ENCODE data around the gene TPBGL.

The TPBGL gene, protein sequence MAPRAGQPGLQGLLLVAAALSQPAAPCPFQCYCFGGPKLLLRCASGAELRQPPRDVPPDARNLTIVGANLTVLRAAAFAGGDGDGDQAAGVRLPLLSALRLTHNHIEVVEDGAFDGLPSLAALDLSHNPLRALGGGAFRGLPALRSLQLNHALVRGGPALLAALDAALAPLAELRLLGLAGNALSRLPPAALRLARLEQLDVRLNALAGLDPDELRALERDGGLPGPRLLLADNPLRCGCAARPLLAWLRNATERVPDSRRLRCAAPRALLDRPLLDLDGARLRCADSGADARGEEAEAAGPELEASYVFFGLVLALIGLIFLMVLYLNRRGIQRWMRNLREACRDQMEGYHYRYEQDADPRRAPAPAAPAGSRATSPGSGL

DNA sequence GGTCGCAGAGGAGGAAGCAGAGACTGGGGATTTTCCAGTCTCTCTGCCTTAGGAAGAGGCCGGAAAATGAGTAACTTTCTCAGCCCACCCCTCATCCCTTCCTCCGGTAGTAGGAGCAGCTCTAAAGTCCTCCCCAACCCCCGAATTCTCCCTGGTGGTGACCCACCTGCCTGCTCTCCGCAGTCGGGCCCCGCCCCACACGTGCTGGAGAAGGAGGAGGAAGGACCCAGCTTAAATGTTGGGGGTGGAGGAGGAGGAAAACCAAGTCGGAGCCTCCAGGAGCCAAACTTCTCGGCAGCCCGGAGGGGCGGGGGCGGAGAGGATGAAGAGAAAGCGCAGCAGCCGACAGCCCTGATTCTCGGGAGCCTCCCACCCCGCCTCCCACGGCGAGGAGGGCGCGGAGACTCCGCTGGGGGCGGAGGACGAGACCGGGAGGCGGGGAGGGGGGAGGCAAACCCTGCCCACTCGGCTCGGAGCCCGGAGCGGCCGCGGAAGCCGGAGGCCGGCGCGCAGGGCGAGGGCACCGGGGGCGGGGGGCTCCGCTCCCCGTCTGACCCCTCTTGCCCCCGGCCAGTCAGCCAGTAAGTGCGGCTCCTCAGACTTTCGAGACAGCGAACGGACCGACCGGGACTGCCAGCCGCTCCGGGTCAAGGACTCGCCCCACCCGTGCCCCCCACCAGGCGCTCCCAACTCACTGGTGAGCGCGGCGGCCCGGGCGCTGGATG, at the start of gene TPBGL:
Gene TPBGL (plus strand): TSS at position 464 of the 725 bp plus-strand sequence. CDS start 276 bp downstream, outside the sequence.
- no peak for DNase-seq (ENCODE audit: low spot score)

DNA sequence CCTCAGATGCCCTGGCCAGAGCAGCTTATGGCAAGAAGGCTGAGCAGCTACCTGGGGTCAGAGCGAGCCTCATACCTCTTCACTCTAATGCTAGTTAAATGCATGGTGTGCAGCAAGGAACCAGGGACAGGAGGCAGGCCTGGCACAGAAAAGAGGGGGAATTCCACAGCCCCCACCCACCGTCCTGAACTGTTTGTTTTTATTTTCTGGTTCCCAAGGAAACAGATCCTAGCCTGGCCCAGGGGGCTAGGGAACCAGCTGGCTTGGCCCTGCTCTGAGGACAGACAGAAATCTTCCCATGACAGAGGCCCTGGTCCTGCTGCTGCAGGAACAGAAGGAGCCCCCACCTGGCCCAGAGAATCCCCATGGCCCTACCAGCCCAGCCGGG, 49.2 kb upstream of the TPBGL start:
- DNase-seq (ENCODE audit: low spot score): no peak

DNA sequence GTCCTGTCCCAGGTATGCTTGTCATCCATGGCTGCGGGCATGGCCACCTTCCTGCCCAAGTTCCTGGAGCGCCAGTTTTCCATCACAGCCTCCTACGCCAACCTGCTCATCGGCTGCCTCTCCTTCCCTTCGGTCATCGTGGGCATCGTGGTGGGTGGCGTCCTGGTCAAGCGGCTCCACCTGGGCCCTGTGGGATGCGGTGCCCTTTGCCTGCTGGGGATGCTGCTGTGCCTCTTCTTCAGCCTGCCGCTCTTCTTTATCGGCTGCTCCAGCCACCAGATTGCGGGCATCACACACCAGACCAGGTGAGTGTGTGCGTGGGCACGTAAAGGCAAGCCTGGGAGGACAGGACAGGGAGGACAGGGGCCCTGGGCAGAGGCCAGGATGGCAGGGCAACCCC, 47.3 kb upstream of the TPBGL start:
- DNase-seq (ENCODE audit: low spot score): no peak

DNA sequence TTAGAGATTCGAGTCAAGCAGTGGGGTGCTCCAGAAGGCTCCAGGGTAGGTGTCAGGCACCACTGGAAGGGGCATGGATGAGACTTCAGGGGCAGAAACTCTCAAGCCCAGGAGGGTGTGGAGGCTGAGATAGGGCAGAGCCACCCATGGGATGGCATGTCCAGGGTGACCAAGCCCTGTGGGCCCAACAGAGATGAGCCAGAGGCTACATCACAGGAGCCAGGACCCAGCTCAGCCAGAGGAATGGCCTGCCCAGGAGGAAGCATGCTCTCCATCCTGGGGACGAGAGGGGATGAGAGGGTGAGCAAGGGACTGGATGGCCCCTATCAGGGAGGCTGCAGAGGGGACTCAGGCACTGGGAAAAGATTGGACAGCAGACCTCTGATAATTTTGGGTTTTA, 46.9 kb upstream of the TPBGL start:
- no peak for DNase-seq (ENCODE audit: low spot score)

DNA sequence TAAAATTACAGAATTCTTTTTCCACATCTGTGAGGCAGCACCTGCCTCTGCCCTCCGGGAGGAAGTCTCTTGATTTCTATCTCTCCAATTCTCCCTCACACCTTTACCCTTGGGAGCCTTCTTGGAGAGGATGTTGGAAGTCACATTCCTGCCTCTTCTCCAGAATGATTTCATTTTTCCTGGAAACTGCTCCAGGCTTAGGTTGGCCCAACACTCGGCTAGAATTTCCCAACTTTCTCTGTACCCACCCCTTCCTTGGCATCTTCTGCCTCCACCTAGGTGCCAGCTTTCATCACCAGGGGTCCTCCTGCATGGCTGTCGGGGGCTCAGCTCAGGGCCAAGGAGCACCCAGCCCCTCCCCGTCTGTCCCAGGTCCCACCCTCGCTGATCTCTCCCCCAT, 46.4 kb upstream of the TPBGL start:
- DNase-seq (ENCODE audit: low spot score): no peak

DNA sequence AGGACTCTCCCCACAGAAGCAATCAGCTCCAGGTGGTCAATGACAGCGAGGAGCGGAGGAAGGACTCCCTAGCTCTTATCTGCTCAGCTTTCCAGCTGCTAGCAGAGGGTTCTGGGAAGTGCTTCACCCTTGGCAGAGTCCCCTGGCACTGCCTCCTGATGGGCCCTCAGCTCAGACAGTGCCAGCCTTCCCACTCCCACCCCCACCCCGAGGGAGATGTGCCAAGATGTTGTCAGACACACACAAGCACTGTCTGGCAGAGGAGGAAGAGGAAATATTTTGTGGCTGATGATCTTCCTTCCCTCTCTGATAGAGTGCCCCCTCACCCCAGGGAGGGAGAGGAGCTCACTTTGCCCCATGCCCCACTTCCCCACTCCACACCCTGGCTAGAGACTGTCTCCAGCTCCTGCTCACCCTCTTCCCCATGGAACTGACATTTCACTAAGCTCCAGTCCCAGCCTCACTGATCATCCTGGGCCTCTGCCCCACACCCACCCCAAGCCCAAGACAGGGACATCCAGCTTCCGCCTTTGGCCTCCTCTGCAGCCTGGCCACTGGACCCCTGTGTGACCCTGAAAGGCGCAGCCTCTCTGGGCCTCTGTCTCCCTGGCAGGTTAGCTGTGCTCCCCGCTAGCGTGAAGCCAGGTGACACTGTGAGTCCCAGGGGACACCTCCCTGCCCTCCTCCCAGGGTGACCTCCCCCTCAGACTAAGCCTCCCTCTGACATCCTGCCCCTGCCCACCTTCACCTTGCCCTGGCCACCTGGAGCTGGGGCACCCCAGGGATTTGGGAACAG, 45.2 kb upstream of the TPBGL start:
- no peak for DNase-seq (ENCODE audit: low spot score)

DNA sequence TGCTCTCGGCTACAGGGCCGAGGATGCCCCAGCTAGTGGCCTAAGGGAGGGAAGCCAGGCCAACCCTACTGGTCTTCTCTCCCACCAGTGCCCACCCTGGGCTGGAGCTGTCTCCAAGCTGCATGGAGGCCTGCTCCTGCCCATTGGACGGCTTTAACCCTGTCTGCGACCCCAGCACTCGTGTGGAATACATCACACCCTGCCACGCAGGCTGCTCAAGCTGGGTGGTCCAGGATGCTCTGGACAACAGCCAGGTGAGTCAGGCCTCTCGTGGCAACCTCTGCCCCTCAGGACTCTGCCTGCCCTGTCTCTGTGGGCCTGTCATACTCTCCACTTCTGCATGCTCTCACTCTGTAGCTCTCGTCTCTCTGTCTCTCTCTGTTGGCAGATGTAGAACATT, 44.1 kb upstream of the TPBGL start:
- DNase-seq (ENCODE audit: low spot score): no peak

DNA sequence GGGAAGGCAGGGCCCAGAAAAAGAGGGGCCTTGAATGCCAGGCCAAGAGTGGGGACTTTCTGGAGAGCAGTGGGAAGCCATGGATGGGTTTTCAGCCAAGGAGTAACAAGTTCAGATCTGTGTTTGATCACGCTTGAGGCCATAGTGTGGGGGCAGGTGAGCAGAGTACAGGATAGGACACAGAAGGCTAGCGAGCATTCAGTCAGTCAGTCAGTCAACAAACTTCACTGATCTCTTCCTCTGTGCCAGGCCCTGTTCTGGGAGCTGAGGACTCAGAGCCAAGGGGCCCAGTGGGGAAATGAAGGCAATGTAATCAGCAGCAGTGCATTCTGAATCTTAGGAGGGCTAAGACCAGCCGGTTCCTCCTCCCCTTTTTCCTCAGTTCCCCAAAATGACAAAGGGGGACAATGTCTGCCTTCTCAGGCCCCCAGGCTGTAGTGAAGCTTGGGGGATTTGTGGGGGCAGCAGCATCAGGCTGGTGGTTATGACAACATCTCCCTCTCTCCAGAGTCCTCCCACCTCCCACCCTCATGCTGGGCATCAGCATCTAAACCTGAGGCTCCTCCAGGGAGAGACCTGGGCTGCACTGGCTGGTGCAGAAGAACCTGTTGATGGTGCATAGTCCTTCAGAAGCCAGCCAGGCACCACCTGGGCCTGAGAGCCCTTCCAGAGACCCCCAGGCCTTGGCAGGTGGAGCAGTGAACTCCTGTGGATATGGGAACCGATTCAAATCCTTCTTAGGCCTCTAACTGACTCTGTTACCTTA, 42.9 kb upstream of the TPBGL start:
- DNase-seq (ENCODE audit: low spot score): no peak

DNA sequence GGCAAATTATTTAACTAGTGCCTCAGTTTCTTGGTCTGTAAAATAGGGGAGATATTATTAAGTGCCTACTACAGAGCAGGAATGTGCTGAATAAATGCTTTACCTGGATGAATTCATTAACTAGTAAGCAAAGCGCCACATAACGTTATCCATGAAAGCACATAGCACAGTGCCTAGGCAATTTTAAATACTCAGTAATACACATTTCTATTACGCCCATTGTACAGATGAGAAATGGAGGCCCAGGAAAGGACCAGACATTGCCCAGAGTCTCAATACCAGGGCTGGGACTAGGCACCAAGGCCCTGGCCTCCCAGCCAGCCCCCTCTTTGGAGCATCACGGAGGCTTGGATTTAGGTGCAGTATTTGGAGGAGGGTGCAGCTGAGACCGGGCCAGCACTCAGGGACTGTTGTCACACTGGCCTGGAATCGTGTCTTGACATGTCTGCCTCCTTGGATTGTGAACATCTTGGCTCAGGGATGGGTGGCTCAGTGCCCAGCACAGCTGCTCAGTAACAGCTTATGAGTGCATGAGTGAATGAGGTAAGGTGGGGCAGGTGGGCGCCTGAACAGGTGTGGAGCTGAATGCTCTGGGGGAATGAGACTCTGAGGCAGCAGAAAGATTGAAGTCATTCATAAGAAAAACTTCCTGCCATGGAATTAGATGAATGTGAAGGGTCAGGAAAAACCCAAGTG, 42.1 kb upstream of the TPBGL start:
- DNase-seq (ENCODE audit: low spot score): no peak

DNA sequence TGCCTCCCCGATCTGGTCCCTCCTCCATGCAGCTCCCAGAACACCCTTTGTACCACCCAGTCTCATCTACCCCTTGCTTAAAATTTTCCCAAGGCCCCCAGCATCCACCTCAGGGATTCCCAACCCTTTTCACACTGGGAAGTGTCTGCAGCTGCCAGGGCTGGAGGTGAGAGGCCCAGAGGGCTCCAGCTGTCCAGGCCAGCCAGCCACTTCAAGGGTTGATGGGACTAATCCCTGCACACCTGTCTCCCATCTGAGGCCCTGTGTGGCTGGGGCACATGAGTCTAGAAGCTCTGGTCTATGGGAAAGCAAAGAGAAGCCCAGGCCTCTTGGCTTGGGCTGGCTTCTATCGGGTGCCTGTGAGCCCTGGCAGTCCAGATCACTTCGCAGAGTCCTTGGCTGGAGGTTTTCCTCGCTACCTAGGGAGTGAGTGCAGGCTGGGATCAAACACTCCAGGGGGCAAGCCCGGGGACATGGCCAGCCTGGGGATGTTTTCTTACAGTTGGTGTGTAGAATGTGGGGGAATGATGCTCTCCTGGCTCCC, 41.1 kb upstream of the TPBGL start:
- DNase-seq (ENCODE audit: low spot score): no peak

DNA sequence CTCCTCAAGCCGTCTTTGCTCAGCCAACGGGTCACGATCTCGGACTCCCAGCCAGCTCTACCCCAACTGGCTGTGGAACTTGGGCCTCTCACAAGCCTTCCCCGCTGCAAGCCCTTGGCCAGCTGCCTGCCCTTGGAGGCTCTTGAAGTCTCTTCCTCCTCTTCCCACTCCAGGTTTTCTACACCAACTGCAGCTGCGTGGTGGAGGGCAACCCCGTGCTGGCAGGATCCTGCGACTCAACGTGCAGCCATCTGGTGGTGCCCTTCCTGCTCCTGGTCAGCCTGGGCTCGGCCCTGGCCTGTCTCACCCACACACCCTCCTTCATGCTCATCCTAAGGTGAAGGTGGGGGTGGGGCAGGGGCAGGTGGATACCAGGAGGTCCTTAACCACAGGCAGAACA, 40.5 kb upstream of the TPBGL start:
- no peak for DNase-seq (ENCODE audit: low spot score)

DNA sequence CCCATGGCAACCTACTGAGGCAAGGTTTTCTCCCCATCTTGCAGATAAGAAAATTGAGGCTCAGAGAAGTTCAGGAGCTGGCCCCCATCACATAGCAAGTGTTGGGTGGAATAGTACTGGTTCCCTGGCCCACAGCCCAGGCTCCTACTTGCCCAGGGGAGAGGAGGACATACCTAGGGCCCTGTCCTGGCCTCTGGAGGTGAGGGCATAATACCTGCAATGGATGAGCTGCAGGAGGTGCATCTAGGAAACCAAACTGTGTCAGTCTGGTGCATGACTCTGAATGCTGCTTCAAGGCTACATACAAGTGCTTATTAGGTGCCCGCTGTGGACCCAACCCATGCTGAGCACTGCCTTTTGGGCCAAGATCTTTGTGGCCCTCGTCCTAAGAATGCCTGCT, 40.0 kb upstream of the TPBGL start:
- no peak for DNase-seq (ENCODE audit: low spot score)

DNA sequence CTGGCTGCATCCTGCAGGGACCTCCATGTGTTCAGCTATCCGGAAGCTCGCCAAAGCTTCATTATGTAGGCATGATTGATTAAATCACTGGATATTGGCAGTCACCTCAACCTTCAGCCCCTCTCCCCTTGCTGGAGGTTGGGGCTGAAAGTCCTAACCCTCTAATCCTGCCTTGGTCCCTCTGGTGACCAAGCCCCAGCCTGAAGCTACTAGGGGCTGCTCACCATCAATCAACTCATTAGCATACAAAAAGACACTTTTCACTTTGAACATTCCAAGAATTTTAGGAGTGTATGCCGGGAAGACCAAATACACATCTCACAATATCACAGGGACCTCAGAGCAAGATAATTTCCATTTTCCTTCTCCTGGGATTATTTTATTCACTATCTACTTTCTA, 38.8 kb upstream of the TPBGL start:
- DNase-seq (ENCODE audit: low spot score): no peak

DNA sequence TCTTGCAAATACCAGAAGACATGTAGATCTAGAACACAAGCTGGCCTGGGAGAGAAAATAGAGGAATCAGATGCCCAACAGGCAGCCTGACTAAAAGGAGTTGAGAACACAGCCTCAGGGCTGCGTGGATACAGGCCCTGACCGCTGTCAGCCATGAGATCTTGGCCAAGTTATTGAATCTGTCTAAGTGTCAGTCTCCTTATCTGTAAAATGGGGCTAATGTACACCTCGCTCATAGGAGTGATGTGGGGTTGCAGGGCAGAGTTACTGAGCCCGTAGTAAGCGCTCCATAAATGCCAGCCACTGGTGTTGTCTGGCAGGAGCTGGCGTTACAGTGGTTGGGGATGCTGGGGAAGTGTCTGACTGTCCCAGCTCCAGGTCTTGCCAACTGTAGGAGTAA, 38.4 kb upstream of the TPBGL start:
- no peak for DNase-seq (ENCODE audit: low spot score)

DNA sequence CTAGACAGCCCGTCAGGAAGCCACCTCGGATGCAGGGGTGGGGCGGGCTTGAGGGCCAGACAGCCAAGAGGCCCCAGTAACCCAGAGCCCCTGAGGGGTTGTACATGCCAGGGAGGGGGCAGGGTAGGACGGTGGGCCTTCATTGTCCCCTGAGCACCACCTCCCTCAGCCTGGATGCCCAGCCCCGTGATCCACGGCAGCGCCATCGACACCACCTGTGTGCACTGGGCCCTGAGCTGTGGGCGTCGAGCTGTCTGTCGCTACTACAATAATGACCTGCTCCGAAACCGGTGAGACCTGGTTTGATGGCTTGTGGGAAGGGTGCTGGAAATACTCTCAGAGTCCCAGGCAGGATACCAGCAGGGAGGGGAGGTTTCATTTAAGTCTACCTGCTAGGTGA, 37.4 kb upstream of the TPBGL start:
- no peak for DNase-seq (ENCODE audit: low spot score)

DNA sequence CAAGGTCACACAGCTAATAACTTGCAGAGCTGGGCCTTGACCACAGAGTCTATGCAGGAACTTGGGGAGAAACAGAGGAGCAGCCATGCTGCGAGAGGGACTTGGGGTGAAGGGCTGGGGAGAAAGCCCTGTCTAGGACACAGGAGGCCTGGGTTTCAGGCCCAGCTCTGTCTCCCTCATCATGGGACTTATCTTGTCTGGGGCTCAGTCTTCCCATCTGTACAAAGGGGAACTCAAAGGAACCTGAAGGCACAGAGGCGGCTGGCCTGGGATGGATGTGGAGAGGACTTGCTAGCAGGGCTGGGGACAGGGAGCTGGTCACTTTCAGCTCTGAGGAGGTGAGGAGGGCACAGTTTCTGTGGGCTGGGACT, 36.9 kb upstream of the TPBGL start:
- DNase-seq (ENCODE audit: low spot score): no peak

DNA sequence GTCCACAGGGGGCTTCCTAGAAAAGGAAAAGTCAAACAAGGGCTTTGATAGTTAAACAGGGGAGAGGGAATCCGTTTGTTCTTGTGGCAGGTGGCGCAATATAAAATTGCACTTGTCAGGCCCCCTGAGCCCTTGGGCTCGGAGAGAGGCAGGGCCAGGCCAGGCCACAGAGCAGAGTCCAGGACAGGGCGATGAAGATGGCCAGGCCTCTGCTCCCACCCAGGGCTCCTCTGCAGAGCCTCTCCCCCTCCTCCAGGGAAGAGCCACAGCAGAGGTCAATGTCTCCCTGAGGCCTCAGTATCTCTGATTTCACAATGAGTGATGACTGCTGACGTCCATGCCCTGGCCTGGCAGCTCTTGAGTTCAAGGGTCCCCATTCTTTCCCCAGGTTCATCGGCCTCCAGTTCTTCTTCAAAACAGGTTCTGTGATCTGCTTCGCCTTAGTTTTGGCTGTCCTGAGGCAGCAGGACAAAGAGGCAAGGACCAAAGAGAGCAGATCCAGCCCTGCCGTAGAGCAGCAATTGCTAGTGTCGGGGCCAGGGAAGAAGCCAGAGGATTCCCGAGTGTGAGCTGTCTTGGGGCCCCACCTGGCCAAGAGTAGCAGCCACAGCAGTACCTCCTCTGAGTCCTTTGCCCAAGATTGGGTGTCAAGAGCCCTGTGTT, 36.4 kb upstream of the TPBGL start:
- no peak for DNase-seq (ENCODE audit: low spot score)

DNA sequence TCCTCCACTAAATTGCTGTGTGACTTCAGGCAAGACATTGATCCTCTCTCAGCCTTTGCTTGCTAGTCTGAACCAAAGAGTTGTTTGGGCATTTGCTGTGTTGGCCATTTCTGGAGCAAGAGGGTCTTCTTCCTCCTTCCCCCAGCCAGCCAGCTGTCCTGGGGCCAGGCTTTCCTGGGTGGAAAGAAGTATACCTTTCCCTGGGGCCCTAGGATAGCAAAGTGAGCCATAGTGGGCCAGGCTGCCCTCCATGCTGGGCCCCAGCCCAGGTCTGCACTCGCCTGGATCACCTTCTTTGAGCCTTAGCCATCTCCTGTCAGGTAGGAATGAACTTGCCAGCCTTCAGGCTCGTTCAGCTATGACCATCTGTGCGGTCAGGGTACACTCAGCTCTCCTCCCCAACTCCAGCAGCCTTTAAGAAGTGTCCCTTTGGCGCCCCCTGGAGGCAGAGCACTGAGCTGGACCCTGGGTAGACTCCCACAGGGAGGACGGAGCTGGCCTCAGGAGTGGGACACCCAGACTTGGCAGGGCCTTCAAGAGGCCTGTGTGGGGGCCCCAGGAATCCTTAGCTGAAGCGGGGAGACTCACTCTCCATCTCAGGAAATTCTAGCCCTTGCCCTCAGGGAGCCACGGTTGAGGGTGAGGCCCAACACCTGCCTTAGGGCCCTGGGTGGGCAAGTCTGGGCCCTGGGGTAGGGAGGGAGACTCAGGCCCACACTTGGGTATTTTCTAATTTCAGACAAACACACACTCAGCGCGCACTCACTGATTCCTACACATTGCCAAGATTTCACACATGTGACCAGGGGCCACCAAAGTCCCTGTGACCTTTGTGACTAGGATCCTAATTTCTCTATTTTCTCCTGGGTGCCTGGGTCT, 35.6 kb upstream of the TPBGL start:
- DNase-seq (ENCODE audit: low spot score): peak; percentile 81

DNA sequence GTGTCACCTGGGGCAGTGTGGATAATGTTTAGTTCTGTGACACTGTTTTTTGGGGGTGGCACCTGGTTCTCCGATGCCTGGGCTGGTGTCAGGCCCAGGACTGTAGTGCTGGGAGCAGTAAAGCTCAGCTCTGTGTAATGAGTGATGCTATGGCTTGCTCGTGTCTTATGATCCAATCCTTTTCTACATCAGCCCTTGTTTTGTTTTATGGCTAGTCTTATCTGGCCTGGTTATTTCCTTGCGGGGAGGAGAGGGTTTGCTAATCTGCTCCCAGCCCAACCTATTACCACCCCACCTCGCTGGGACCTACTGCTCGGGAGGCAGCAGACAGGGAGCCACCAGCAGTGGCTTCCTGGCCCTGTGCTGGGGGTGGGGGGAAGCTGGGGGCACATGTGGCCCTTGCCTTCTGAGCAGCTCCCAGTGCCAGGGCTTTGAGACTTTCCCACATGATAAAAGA, 35.0 kb upstream of the TPBGL start:
- no peak for DNase-seq (ENCODE audit: low spot score)

DNA sequence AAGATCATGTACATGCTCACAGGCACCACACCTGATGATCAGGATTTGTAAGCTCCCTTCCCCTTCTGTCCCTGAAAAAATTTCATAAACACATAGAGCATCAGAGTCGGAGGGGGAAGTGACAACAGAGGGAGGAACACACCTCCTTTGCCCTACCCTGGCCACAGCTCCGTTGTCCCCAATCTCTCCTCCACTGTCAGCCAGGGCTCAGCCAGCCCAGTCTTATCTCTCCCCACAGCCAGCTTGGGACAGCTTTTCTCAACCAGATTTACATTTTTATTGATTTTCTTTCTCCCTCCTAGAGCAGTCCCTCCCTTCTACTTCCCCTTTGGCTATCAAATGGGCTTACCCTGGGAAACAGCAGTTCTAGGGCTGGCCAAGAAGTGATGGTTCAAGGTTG, 32.1 kb upstream of the TPBGL start:
- DNase-seq (ENCODE audit: low spot score): no peak
